Colonic mucosa (tissue), 4 donors: ENCODE results near the gene OR5H1. TPM values are rescaled to one million over a fixed set of nuclear protein-coding genes. Genes with fewer than 3 reads are reported as not detected.
"Not testable (repeated sequence)": the region's sequence is repeated elsewhere in the genome, so short reads cannot be mapped to it uniquely, and the experiment has no call there.

Source experiments
- DNase-seq: peaks from one replicate; pipeline ENCODE4 v3.0.0-alpha.2; 2020
- H3K27ac ChIP-seq: fragments of 200-600 bp; one replicate; pipeline ENCODE4 v1.8.0; 2021
- H3K27me3 ChIP-seq: fragments of 200-600 bp; one replicate; pipeline ENCODE4 v1.8.0; 2021
- H3K36me3 ChIP-seq: fragments of 200-600 bp; one replicate; pipeline ENCODE4 v1.8.0; 2021
- H3K4me1 ChIP-seq: fragments of 200-600 bp; one replicate; pipeline ENCODE4 v1.8.0; 2021; ENCODE audit warnings: mild to moderate bottlenecking
- H3K4me3 ChIP-seq: fragments of 200-600 bp; one replicate; pipeline ENCODE4 v1.8.0; 2021
- H3K9ac ChIP-seq, 2 donors: one replicate each; pipeline ENCODE4 v1.7.0; 2013; ENCODE audit warnings: control low read depth in 2 of 2, low read depth in 2 of 2, low read length in 2 of 2
- H3K9me3 ChIP-seq: fragments of 200-600 bp; one replicate; pipeline ENCODE4 v1.8.0; 2021
- intact Hi-C: fragments of 100-400 bp; cut with DNase I; formaldehyde crosslinking; loops from one replicate; pipeline ENCODE4 v1.14.1; 2022
- total RNA-seq, 2 donors: library from RNA; stranded (reverse); fragmentation: NEBNext Ultra II Directional in 1 of 2; extraction: Animal tissue kit (Norgen Biotek cat#: 25700) in 1 of 2; gene quantifications; one replicate each; pipeline ENCODE4 v1.2.1, GENCODE V29; 2021
- TF ChIP-seq, protein P1 (sequence below): fragments of 200-600 bp; IDR thresholded peaks from one replicate; pipeline ENCODE4 v1.8.0; 2022; ENCODE audit warnings: antibody characterized with exemption, mild to moderate bottlenecking
- donor health status: healthy.
- donor health status: DM: no; HTN: no; CAD: no.
- donor health status: DM: no; HTN: no; CAD: no.

The OR5H1 gene
- total RNA-seq, 2 donors from 2014 or later: not detected

- Histone ChIP-seq H3K4me1 (no peaks in the 10 kb centered on the region), H3K9me3 (no peaks in the 10 kb centered on the region), H3K36me3 (no peaks in the 10 kb centered on the region), H3K9ac (no peak overlapping the region), H3K4me3 (no peak overlapping the region), H3K27ac (no peak overlapping the region), H3K27me3 (no peaks in the 10 kb centered on the region)
- DNase-seq: no peak
- intact Hi-C loops: no loop called here
- TF ChIP-seq, protein P1, sequence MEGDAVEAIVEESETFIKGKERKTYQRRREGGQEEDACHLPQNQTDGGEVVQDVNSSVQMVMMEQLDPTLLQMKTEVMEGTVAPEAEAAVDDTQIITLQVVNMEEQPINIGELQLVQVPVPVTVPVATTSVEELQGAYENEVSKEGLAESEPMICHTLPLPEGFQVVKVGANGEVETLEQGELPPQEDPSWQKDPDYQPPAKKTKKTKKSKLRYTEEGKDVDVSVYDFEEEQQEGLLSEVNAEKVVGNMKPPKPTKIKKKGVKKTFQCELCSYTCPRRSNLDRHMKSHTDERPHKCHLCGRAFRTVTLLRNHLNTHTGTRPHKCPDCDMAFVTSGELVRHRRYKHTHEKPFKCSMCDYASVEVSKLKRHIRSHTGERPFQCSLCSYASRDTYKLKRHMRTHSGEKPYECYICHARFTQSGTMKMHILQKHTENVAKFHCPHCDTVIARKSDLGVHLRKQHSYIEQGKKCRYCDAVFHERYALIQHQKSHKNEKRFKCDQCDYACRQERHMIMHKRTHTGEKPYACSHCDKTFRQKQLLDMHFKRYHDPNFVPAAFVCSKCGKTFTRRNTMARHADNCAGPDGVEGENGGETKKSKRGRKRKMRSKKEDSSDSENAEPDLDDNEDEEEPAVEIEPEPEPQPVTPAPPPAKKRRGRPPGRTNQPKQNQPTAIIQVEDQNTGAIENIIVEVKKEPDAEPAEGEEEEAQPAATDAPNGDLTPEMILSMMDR: no peak
These were observed 10.0 kb downstream of the OR5H1 start for GRCh38 chr3:98140531-98140930.

DNA sequence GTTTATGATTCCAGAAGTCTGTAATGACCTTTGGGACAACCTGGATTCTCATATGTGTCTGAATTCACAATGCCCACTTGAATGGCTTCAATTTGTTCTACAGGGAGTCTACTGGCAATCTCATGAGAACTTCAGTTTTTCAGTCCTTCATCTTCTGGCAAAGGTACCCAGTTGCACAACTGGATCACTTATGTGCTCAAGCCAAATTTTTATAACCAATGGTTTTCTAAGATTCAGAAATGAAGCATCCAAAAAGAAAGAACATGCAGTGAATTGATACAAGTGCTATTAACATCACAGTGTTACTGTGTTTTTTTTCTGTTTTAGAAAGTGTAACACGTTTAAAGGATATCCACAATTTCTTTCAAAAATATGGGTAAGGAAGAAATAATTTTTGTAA, 16.7 kb downstream of the OR5H1 start, which contains the start of gene OR5H14:
Gene OR5H14, plus strand, starts transcription at position 301 of the 400 bp plus-strand sequence. CDS start 1,907 bp downstream, outside the sequence.
- Histone ChIP-seq H3K27ac (no peak within 1 kb of the TSS), H3K9ac (no peak within 1 kb of the TSS), H3K9me3 (no peaks in the 10 kb centered on the region), H3K4me3 (no peak within 1 kb of the TSS), H3K27me3 (no peaks in the 10 kb centered on the region), H3K36me3 (no peaks in the 10 kb centered on the region), H3K4me1 (no peaks in the 10 kb centered on the region)
- intact Hi-C loops: no loop called here
- DNase-seq: no peak
- TF ChIP-seq, protein P1: no peak

- DNase-seq: no peak
- no peak overlapping the region for H3K27ac ChIP-seq
- TF ChIP-seq, protein P1: no peak
- no peaks in the 10 kb centered on the region for H3K4me1 ChIP-seq
- intact Hi-C loops: no loop called here
- H3K9me3 ChIP-seq: no peaks in the 10 kb centered on the region
- no peaks in the 10 kb centered on the region for H3K27me3 ChIP-seq
- H3K36me3 ChIP-seq: no peaks in the 10 kb centered on the region
- no peak overlapping the region for H3K9ac ChIP-seq
- H3K4me3 ChIP-seq: no peak overlapping the region
These were observed 18.2 kb downstream of the OR5H1 start for GRCh38 chr3:98148751-98149150.

GRCh38 chr3:98149456-98149855, 18.9 kb downstream of the OR5H1 start:
- intact Hi-C loops, H3K4me1 ChIP-seq, DNase-seq, H3K27ac ChIP-seq, H3K36me3 ChIP-seq, H3K4me3 ChIP-seq, H3K27me3 ChIP-seq, H3K9me3 ChIP-seq, H3K9ac ChIP-seq: not testable (repeated sequence)

DNA sequence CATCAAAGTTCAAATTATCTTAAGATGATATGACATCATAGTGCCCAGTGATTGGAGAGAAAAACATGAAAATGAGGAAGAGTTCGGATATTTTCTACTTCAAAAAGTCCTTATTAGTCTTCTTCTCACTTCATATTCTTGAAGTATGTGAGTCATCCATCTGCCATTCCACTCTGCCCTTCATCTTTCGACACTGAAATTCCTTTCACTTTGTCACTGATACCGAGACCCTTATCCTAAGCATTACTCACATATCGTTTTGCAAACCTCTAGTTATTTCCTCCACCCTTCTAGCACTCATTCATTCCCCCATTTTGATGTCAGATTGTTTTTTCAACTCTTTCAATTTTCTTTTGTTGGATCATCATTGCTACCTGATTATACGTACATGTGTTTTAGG, 20.7 kb downstream of the OR5H1 start:
- no peak overlapping the region for H3K9ac ChIP-seq
- H3K27me3 ChIP-seq: no peaks in the 10 kb centered on the region
- H3K4me3 ChIP-seq: no peak overlapping the region
- no peak for DNase-seq
- H3K36me3 ChIP-seq: no peaks in the 10 kb centered on the region
- H3K4me1 ChIP-seq: no peaks in the 10 kb centered on the region
- TF ChIP-seq, protein P1: no peak
- no peak overlapping the region for H3K27ac ChIP-seq
- H3K9me3 ChIP-seq: no peaks in the 10 kb centered on the region
- intact Hi-C loops: no loop called here

DNA sequence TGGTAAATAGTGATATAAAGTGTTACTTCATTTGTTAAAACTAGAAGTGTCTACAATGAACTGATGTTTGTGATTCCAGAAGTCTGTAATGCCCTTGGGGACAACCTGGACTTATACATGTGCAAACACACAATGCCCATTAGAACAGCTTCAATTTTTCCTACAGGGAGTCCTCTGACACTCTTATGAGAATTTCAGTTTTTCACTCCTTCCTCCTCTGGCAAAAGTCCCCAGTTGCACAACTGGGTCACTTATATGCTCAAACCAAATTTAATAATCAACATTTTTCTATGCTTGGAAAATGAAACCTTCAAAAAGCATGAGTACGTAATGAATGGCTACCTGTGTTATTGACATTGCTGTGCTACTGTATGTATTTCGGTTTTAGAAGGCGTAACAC, 35.9 kb downstream of the OR5H1 start, which contains the start of gene OR5H15:
Gene OR5H15, plus strand, starts transcription at position 301 of the 400 bp plus-strand sequence. CDS start 2,004 bp downstream, outside the sequence.
- Histone ChIP-seq H3K36me3 (no peaks in the 10 kb centered on the region), H3K9me3 (no peaks in the 10 kb centered on the region), H3K4me3 (no peak within 1 kb of the TSS), H3K4me1 (no peaks in the 10 kb centered on the region), H3K27me3 (no peaks in the 10 kb centered on the region), H3K9ac (no peak within 1 kb of the TSS), H3K27ac (no peak within 1 kb of the TSS)
- no peak for DNase-seq
- intact Hi-C loops: no loop called here
- TF ChIP-seq, protein P1: no peak
